Effector memory CD4-positive, alpha-beta T cell (primary cell): ENCODE data around the gene NDUFA13.
A peak's percentile ranks its signal among the peaks of the same experiment; 100 is the strongest.

Experiments used
- DNase-seq, 3 donors: peaks; one replicate each; pipeline ENCODE4 v3.0.0-alpha.2; 2020
- H3K27ac ChIP-seq: 2 replicates; pipeline ENCODE4 v1.7.0; 2013; ENCODE audit warnings: mild to moderate bottlenecking, low read length, moderate library complexity; ENCODE audit not compliant: insufficient read depth, poor library complexity, severe bottlenecking
- H3K27me3 ChIP-seq: replicated peaks from 2 replicates; pipeline ENCODE4 v1.7.0; 2013; ENCODE audit warnings: mild to moderate bottlenecking, low read length; ENCODE audit not compliant: insufficient read depth, control insufficient read depth, poor library complexity, severe bottlenecking
- H3K36me3 ChIP-seq: 2 replicates; pipeline ENCODE4 v1.7.0; 2013; ENCODE audit warnings: mild to moderate bottlenecking, low read length, moderate library complexity; ENCODE audit not compliant: control insufficient read depth, insufficient read depth
- H3K4me1 ChIP-seq: 2 replicates; pipeline ENCODE4 v1.7.0; 2013; ENCODE audit warnings: low read length, mild to moderate bottlenecking; ENCODE audit not compliant: control insufficient read depth, insufficient read depth, poor library complexity, severe bottlenecking
- H3K4me3 ChIP-seq: 2 replicates; pipeline ENCODE4 v1.7.0; 2013; ENCODE audit warnings: low read length, low read depth, mild to moderate bottlenecking; ENCODE audit not compliant: insufficient read depth, poor library complexity, severe bottlenecking
- H3K9me3 ChIP-seq: 2 replicates; pipeline ENCODE4 v1.7.0; 2013; ENCODE audit warnings: mild to moderate bottlenecking, low read length, moderate library complexity; ENCODE audit not compliant: control insufficient read depth

The NDUFA13 gene

GRCh38 chr19:19514215-19514657 is 1.8 kb upstream of the NDUFA13 start:
- no peak overlapping the region for H3K4me3 ChIP-seq
- H3K27me3 ChIP-seq, result no peaks in the 10 kb centered on the region
- no peaks in the 10 kb centered on the region for H3K36me3 ChIP-seq
- H3K9me3 ChIP-seq, result no peaks in the 10 kb centered on the region
- H3K4me1 ChIP-seq, result peaks cover 18% of the 10 kb centered on the region
- DNase-seq, result no peak
- no peak overlapping the region for H3K27ac ChIP-seq

- Histone ChIP-seq H3K27ac (peak within 1 kb of the TSS; percentile 78), H3K9me3 (no peaks in the 10 kb centered on the region), H3K36me3 (peaks cover 3% of the 10 kb centered on the region), H3K4me1 (peaks cover 18% of the 10 kb centered on the region), H3K27me3 (no peaks in the 10 kb centered on the region), H3K4me3 (peak within 1 kb of the TSS; percentile 86)
- no peak for DNase-seq
Observed at GRCh38 chr19:19514881-19515641, 964 bp upstream of the NDUFA13 start, which contains the start of gene TSSK6. TSS of gene TSSK6 (minus strand) at chr19:19515548. CDS start at chr19:19515427, 121 bp downstream.

- Histone ChIP-seq H3K9me3 (no peaks in the 10 kb centered on the region), H3K4me1 (peaks cover 18% of the 10 kb centered on the region), H3K27me3 (no peaks in the 10 kb centered on the region), H3K36me3 (peaks cover 3% of the 10 kb centered on the region), H3K4me3 (no peak overlapping the region), H3K27ac (no peak overlapping the region)
- DNase-seq, result no peak
Observed at GRCh38 chr19:19517235-19517619, 1.2 kb downstream of the NDUFA13 start.

DNA sequence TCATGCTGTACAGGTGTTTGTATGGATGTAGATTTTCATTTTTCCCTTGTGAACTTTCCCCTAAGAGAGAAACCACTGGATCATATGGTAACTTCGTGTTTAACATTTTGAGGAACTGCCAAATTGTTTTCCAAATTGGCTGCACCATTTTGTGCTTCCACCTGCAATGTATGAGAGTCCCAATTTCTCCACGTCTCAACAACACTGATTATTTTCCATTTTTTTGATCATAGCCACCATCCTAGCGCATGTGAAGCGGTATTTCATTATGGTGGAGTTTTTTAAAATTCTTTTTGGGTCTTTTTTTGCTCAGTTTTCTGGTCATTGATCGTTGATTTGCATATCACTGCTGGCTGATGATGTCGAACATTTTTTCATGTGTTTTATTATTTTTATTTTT is 5.0 kb downstream of the NDUFA13 start:
- Histone ChIP-seq H3K27ac (no peak overlapping the region), H3K9me3 (no peaks in the 10 kb centered on the region), H3K36me3 (peaks cover 4% of the 10 kb centered on the region), H3K4me1 (peaks cover 12% of the 10 kb centered on the region), H3K4me3 (no peak overlapping the region), H3K27me3 (no peaks in the 10 kb centered on the region)
- DNase-seq, result no peak

- no peaks in the 10 kb centered on the region for H3K9me3 ChIP-seq
- H3K27ac ChIP-seq, result no peak overlapping the region
- H3K27me3 ChIP-seq, result no peaks in the 10 kb centered on the region
- H3K4me3 ChIP-seq, result no peak overlapping the region
- peaks cover 21% of the 10 kb centered on the region for H3K36me3 ChIP-seq
- no peak for DNase-seq
- H3K4me1 ChIP-seq, result no peaks in the 10 kb centered on the region
Observed at GRCh38 chr19:19523177-19523576, 7.2 kb downstream of the NDUFA13 start.

- no peak overlapping the region for H3K27ac ChIP-seq
Observed at GRCh38 chr19:19524053-19524452, 8.0 kb downstream of the NDUFA13 start.

GRCh38 chr19:19525611-19526380 is 9.8 kb downstream of the NDUFA13 start:
- H3K9me3 ChIP-seq, result no peaks in the 10 kb centered on the region
- peaks cover 28% of the 10 kb centered on the region for H3K36me3 ChIP-seq
- no peak overlapping the region for H3K4me3 ChIP-seq
- H3K27me3 ChIP-seq, result no peaks in the 10 kb centered on the region
- no peak overlapping the region for H3K27ac ChIP-seq
- no peaks in the 10 kb centered on the region for H3K4me1 ChIP-seq
- DNase-seq, result no peak

More at GRCh38 chr19:19524053-19524452, 8.0 kb downstream of the NDUFA13 start:
- DNase-seq, result no peak
- Histone ChIP-seq H3K36me3 (peaks cover 24% of the 10 kb centered on the region), H3K27me3 (no peaks in the 10 kb centered on the region), H3K9me3 (no peaks in the 10 kb centered on the region), H3K4me3 (no peak overlapping the region), H3K4me1 (no peaks in the 10 kb centered on the region)

GRCh38 chr19:19526581-19527370 is 10.8 kb downstream of the NDUFA13 start:
- Histone ChIP-seq H3K36me3 (peaks cover 28% of the 10 kb centered on the region), H3K27ac (no peak overlapping the region), H3K27me3 (no peaks in the 10 kb centered on the region), H3K9me3 (no peaks in the 10 kb centered on the region), H3K4me3 (no peak overlapping the region), H3K4me1 (no peaks in the 10 kb centered on the region)
- DNase-seq, result no peak

DNA sequence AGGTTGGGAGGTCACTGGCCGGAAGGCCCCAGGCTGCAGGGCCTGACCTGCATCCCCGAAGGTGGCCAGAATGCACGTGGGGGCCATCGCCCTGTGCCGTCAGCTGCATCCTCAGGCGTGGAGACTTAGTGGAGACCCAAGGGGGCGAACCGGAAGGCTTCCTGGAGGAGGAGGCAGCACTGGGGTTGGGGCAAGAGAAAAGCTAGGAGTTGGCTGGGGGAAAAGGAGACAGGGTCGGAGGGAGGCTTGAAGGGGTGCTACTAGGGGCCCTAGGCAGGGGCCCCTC is 11.3 kb downstream of the NDUFA13 start:
- H3K4me1 ChIP-seq, result peaks cover 5% of the 10 kb centered on the region
- peaks cover 28% of the 10 kb centered on the region for H3K36me3 ChIP-seq
- H3K4me3 ChIP-seq, result no peak overlapping the region
- no peaks in the 10 kb centered on the region for H3K9me3 ChIP-seq
- H3K27ac ChIP-seq, result no peak overlapping the region
- DNase-seq, result no peak
- no peaks in the 10 kb centered on the region for H3K27me3 ChIP-seq
